GM19452 (cell line): ENCODE measurements around the gene CNTNAP2.
"Not testable (repeated sequence)": the region's sequence is repeated elsewhere in the genome, so short reads cannot be mapped to it uniquely, and the experiment has no call there.

ENCODE experiments used
- ATAC-seq: cut with Tn5 transposase; IDR thresholded peaks from one replicate; pipeline ENCODE4 v1.9.1; 2021; ENCODE audit not compliant: unreplicated experiment

Gene CNTNAP2

GRCh38 chr7:147071536-147071935 is 954.9 kb downstream of the CNTNAP2 start:
- no peak for ATAC-seq

GRCh38 chr7:147078312-147078711 is 961.7 kb downstream of the CNTNAP2 start:
- ATAC-seq = no peak

- ATAC-seq = no peak
Observed at GRCh38 chr7:147079083-147079482, 962.5 kb downstream of the CNTNAP2 start.

GRCh38 chr7:147079921-147080420 is 963.4 kb downstream of the CNTNAP2 start:
- no peak for ATAC-seq

- ATAC-seq = no peak
Observed at GRCh38 chr7:147081117-147081516, 964.5 kb downstream of the CNTNAP2 start.

GRCh38 chr7:147089051-147089461 is 972.5 kb downstream of the CNTNAP2 start:
- ATAC-seq = no peak

GRCh38 chr7:147089608-147090007 is 973.0 kb downstream of the CNTNAP2 start:
- no peak for ATAC-seq

- no peak for ATAC-seq
Observed at GRCh38 chr7:147096629-147097028, 980.0 kb downstream of the CNTNAP2 start.

GRCh38 chr7:147103224-147103623 is 986.6 kb downstream of the CNTNAP2 start:
- ATAC-seq = no peak

- no peak for ATAC-seq
Observed at GRCh38 chr7:147106746-147107145, 990.1 kb downstream of the CNTNAP2 start.

GRCh38 chr7:147114525-147114924 is 997.9 kb downstream of the CNTNAP2 start:
- not testable (repeated sequence) for ATAC-seq

- no peak for ATAC-seq
Observed at GRCh38 chr7:147136352-147136751, 1019.8 kb downstream of the CNTNAP2 start.

GRCh38 chr7:147145194-147145593 is 1028.6 kb downstream of the CNTNAP2 start:
- ATAC-seq = no peak

GRCh38 chr7:147146169-147146568 is 1029.6 kb downstream of the CNTNAP2 start:
- no peak for ATAC-seq

GRCh38 chr7:147151661-147152060 is 1035.1 kb downstream of the CNTNAP2 start:
- no peak for ATAC-seq

GRCh38 chr7:147153571-147153970 is 1037.0 kb downstream of the CNTNAP2 start:
- no peak for ATAC-seq

- no peak for ATAC-seq
Observed at GRCh38 chr7:147161405-147161804, 1044.8 kb downstream of the CNTNAP2 start.

GRCh38 chr7:147170341-147171012 is 1053.9 kb downstream of the CNTNAP2 start:
- ATAC-seq = no peak

GRCh38 chr7:147171013-147171391 is 1054.4 kb downstream of the CNTNAP2 start:
- ATAC-seq = no peak

GRCh38 chr7:147173883-147174282 is 1057.3 kb downstream of the CNTNAP2 start:
- no peak for ATAC-seq

GRCh38 chr7:147182874-147183273 is 1066.3 kb downstream of the CNTNAP2 start:
- no peak for ATAC-seq

- ATAC-seq = no peak
Observed at GRCh38 chr7:147183276-147183675, 1066.7 kb downstream of the CNTNAP2 start.

- no peak for ATAC-seq
Observed at GRCh38 chr7:147188467-147188866, 1071.9 kb downstream of the CNTNAP2 start.
